Measurements from ENCODE around the gene BCCIP. TPM values are rescaled to one million over a fixed set of nuclear protein-coding genes. Genes with fewer than 3 reads are reported as not detected.

BCCIP gene
- polyA plus RNA-seq, 1 donor (not counting 4 experiments of a cell fraction or from before 2014, with no cell fraction given): 102 TPM

DNA sequence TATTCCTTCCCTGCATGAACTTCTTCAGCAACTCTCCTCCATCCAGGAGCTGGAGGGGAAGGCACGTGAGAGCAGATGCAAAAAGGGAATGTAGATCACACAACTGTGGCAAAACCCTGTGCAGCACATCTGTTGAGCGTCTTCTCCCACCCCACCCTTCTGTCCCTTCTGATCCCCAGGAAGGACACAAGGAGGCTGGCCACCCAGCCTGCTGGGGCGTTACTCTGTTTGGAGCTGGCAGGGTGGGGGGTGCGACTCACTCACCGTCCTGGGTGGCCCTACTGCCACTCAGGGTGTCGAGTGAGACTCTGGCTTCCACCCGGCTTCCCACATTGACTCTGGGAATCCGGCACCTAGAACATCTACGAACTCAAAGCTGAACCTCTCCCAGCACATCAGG lies 37.6 kb upstream of the BCCIP start:
- H2AFZ ChIP-seq (ENCODE audit: control insufficient read depth, low read length): no peak overlapping the region

DNA sequence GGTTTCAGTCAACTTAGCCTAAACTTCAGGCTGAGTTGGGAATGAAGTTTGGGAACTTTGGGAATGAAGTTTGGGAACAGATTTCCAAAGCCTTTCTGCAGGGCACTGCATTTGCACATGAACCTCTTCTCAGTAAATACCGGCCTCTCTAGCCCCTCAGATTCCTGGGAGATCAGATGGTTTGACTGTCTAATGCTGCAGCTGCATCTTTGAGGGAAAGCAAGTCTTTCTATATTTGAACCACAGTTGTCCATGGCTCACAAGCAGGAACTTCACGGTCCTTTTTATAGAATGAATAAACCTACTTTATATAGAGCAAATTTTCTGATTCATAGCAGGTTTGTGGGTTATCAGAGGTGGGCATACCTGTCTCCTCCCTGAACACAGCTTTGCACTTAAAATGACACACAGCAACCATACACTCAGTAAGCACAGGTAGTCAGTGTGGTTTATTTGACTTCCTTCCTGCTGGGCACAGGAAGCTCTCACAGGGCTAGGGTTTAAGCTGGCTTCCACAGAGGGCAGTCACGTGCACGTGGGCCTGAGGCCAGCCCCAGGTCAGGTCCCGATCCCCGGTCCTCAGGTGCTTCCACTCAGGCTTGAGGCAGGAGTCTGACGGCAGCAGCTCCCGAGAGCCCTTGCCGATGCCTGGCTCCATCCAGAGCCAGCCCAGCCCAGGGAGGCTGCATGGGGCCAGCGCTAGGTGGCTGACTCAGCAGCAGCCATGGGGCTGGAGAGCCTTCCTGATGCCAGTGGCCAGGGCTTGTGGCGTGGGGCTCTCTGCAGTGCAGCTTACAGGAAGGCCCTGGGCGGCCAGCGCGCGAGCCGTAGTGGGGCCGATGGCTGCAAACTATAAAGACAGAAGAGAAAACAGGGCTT lies 35.0 kb upstream of the BCCIP start:
- Histone ChIP-seq H3K4me1 (ENCODE audit: control insufficient read depth, extremely low read depth, insufficient read depth, low read length) (no peaks in the 10 kb centered on the region), H3K27ac (ENCODE audit: control insufficient read depth, insufficient read depth, low read length) (no peak overlapping the region), H3K9ac (ENCODE audit: control insufficient read depth, extremely low read depth, insufficient read depth, low read length) (no peak overlapping the region), H3K9me3 (ENCODE audit: control insufficient read depth, low read depth, low read length) (no peaks in the 10 kb centered on the region), H2AFZ (ENCODE audit: control insufficient read depth, low read length) (no peak overlapping the region), H3K27me3 (ENCODE audit: control insufficient read depth, extremely low read depth, insufficient read depth, low read length) (no peaks in the 10 kb centered on the region), H3K4me3 (ENCODE audit: control insufficient read depth in 2 of 3, extremely low read depth in 1 of 3, insufficient read depth in 2 of 3, low read depth in 1 of 3, low read length in 3 of 3) (no peak overlapping the region), H3K79me2 (ENCODE audit: control insufficient read depth, insufficient read depth, low read length) (no peaks in the 10 kb centered on the region), H3K36me3 (ENCODE audit: control insufficient read depth in 2 of 2, extremely low read depth in 1 of 2, insufficient read depth in 2 of 2, low read length in 2 of 2) (peaks cover 0 to 14% of the 10 kb centered on the region in 2 experiments), H3K9me1 (ENCODE audit: control insufficient read depth, extremely low read depth, insufficient read depth, low read length) (no peaks in the 10 kb centered on the region), H3K4me2 (ENCODE audit: control insufficient read depth, extremely low read depth, insufficient read depth, low read depth, low read length) (no peak overlapping the region), H4K20me1 (ENCODE audit: control insufficient read depth, extremely low read depth, insufficient read depth, low read length) (no peaks in the 10 kb centered on the region)
- dilution Hi-C loops (cut with MboI; ENCODE audit: extremely low pct_ligation_motif_present, low sequenced_read_pairs): no loop called here
- no peak for FAIRE-seq
- no peak for TF ChIP-seq EZH2 (IDR thresholded peaks at IDR 0.05; ENCODE audit: low read length)
- TF ChIP-seq, protein P1, sequence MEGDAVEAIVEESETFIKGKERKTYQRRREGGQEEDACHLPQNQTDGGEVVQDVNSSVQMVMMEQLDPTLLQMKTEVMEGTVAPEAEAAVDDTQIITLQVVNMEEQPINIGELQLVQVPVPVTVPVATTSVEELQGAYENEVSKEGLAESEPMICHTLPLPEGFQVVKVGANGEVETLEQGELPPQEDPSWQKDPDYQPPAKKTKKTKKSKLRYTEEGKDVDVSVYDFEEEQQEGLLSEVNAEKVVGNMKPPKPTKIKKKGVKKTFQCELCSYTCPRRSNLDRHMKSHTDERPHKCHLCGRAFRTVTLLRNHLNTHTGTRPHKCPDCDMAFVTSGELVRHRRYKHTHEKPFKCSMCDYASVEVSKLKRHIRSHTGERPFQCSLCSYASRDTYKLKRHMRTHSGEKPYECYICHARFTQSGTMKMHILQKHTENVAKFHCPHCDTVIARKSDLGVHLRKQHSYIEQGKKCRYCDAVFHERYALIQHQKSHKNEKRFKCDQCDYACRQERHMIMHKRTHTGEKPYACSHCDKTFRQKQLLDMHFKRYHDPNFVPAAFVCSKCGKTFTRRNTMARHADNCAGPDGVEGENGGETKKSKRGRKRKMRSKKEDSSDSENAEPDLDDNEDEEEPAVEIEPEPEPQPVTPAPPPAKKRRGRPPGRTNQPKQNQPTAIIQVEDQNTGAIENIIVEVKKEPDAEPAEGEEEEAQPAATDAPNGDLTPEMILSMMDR (optimal IDR thresholded peaks at IDR 0.05 in 1 of 3, IDR thresholded peaks at IDR 0.05 in 1 of 3, conservative IDR thresholded peaks at IDR 0.05 in 1 of 3; ENCODE audit: extremely low read depth in 1 of 3, insufficient read depth in 2 of 3, low read length in 3 of 3): no peak
- DNase-seq (ENCODE audit: low read depth, low spot score): no peak

More for the DNA sequence above, 37.6 kb upstream of the BCCIP start:
- Histone ChIP-seq H3K9me1 (ENCODE audit: control insufficient read depth, extremely low read depth, insufficient read depth, low read length) (no peaks in the 10 kb centered on the region), H4K20me1 (ENCODE audit: control insufficient read depth, extremely low read depth, insufficient read depth, low read length) (no peaks in the 10 kb centered on the region), H3K9ac (ENCODE audit: control insufficient read depth, extremely low read depth, insufficient read depth, low read length) (no peak overlapping the region), H3K4me3 (ENCODE audit: control insufficient read depth in 2 of 3, extremely low read depth in 1 of 3, insufficient read depth in 2 of 3, low read depth in 1 of 3, low read length in 3 of 3) (no peak overlapping the region), H3K4me1 (ENCODE audit: control insufficient read depth, extremely low read depth, insufficient read depth, low read length) (no peaks in the 10 kb centered on the region), H3K79me2 (ENCODE audit: control insufficient read depth, insufficient read depth, low read length) (no peaks in the 10 kb centered on the region), H3K27me3 (ENCODE audit: control insufficient read depth, extremely low read depth, insufficient read depth, low read length) (no peaks in the 10 kb centered on the region), H3K36me3 (ENCODE audit: control insufficient read depth in 2 of 2, extremely low read depth in 1 of 2, insufficient read depth in 2 of 2, low read length in 2 of 2) (peaks cover 0 to 4% of the 10 kb centered on the region in 2 experiments), H3K27ac (ENCODE audit: control insufficient read depth, insufficient read depth, low read length) (no peak overlapping the region), H3K9me3 (ENCODE audit: control insufficient read depth, low read depth, low read length) (no peaks in the 10 kb centered on the region), H3K4me2 (ENCODE audit: control insufficient read depth, extremely low read depth, insufficient read depth, low read depth, low read length) (no peak overlapping the region)
- DNase-seq (ENCODE audit: low read depth, low spot score): no peak
- FAIRE-seq: no peak
- TF ChIP-seq, protein P1 (optimal IDR thresholded peaks at IDR 0.05 in 1 of 3, IDR thresholded peaks at IDR 0.05 in 1 of 3, conservative IDR thresholded peaks at IDR 0.05 in 1 of 3; ENCODE audit: extremely low read depth in 1 of 3, insufficient read depth in 2 of 3, low read length in 3 of 3): no peak
- TF ChIP-seq EZH2 (IDR thresholded peaks at IDR 0.05; ENCODE audit: low read length): no peak
- dilution Hi-C loops (cut with MboI; ENCODE audit: extremely low pct_ligation_motif_present, low sequenced_read_pairs): no loop called here
